GM12801 (cell line): ENCODE measurements around the gene CAPZA1.

Experiments
- CTCF ChIP-seq: IDR thresholded peaks from one replicate; pipeline ENCODE4 v1.5.1; 2011; ENCODE audit warnings: control low read depth; ENCODE audit not compliant: insufficient read length; ENCODE audit errors: extremely low read depth

CAPZA1 gene

DNA sequence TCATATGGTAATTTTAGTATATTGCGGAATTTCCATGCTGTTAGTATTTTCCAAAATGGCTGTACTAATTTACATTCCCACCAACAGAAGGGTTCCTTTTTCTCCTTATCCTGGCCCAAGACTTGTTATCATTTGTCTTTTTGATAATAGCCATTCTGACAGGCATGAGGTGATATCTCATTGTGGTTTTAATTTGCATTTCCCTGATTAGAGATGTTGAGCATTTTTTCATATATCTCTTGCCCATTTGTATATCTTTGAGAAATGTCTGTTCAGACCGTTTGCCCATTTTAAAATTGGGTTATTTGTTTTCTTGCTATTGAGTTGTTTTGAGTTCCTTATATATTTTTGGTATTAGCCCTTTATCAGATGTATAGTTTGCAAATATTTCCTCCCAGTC is 14.0 kb downstream of the CAPZA1 start:
- TF ChIP-seq CTCF, result no peak

DNA sequence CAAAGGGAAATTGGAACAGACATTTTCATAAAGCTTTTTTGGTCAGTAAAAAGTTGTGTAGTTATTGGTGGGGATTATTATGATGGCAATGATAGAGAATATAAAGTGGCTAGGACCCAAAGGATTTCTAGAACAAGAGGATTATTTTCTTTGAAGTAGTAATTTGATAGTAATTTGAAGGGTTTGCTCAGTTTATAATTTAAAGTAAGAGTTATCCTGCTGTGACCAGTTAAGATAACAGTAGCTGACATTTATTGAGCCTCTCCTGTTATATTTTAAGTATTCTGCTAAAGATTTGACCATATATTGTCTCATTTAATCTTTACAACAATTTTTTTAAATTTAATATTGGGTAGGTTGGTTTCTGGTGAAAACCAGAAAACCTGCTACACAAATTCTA is 14.7 kb downstream of the CAPZA1 start:
- no peak for TF ChIP-seq CTCF

- TF ChIP-seq CTCF, result no peak
Measured at GRCh38 chr1:112636056-112636455, 16.4 kb downstream of the CAPZA1 start.

DNA sequence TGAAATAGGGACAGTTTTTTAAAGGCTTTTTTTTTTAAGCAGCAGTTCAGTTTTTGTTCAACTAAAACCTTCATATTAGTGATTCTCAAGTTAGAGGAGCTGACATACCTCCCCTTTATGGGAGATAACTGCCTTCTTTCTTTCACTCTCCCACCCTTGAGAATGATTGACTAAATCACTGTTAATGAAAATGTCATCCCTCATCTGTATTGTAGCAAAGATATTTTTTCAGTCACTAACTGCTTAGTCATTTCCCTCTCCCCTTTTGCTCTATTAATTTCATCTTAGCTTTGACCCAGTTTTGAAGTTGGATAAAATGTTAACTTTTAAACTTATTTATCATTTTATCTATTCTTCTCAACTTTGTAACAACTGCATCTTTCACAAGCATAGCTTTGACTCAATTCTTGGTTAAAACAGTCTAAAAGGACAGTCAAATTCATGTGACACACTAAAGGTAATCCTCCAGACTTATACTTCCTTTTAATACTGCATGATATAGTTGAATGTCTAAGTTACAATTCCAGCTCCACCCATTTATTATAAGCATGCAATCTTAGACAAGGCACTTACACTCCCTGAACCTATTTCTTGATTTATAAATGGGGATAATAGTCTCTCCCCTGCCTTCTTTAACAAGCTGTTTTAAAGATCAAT is 17.1 kb downstream of the CAPZA1 start:
- TF ChIP-seq CTCF, result no peak

GRCh38 chr1:112637254-112638109 is 17.9 kb downstream of the CAPZA1 start:
- TF ChIP-seq CTCF, result no peak

- no peak for TF ChIP-seq CTCF
Measured at GRCh38 chr1:112638110-112638428, 18.4 kb downstream of the CAPZA1 start.

- TF ChIP-seq CTCF, result no peak
Measured at GRCh38 chr1:112643080-112643479, 23.4 kb downstream of the CAPZA1 start.
